Measurements from ENCODE around the gene APCS. TPM values are rescaled to one million over a fixed set of nuclear protein-coding genes. Genes with fewer than 3 reads are reported as not detected.

Gene APCS
- 1,727 TPM for total RNA-seq

- DNase-seq (ENCODE audit: low spot score) = peak; percentile 91
These were observed at the start of gene APCS for GRCh38 chr1:159587461-159587951. Gene APCS (plus strand): TSS chr1:159587826. CDS start chr1:159587922, 96 bp downstream.

GRCh38 chr1:159548126-159548525 is 39.5 kb upstream of the APCS start:
- no peak for ATAC-seq

More at GRCh38 chr1:159587461-159587951, at the start of gene APCS:
- peak; percentile 73 for ATAC-seq

GRCh38 chr1:159554261-159554660 is 33.4 kb upstream of the APCS start:
- no peak for DNase-seq (ENCODE audit: low spot score)
- no peak for ATAC-seq

More at GRCh38 chr1:159548126-159548525, 39.5 kb upstream of the APCS start:
- DNase-seq (ENCODE audit: low spot score) = no peak

GRCh38 chr1:159554696-159555095 is 32.9 kb upstream of the APCS start:
- ATAC-seq (no peak), DNase-seq (ENCODE audit: low spot score) (no peak)

GRCh38 chr1:159556931-159557369 is 30.7 kb upstream of the APCS start:
- peak; percentile 84 for ATAC-seq
- DNase-seq (ENCODE audit: low spot score) = peak; percentile 88

- ATAC-seq (peak; percentile 47), DNase-seq (ENCODE audit: low spot score) (peak; percentile 60)
These were observed 27.0 kb upstream of the APCS start for GRCh38 chr1:159560599-159560998.

- DNase-seq (ENCODE audit: low spot score) = no peak
- ATAC-seq = peak; percentile 6
These were observed 26.1 kb upstream of the APCS start for GRCh38 chr1:159561497-159561896.

- no peak for DNase-seq (ENCODE audit: low spot score)
- peak; percentile 63 for ATAC-seq
These were observed 24.9 kb upstream of the APCS start for GRCh38 chr1:159562680-159563079.

GRCh38 chr1:159577446-159577845 is 10.2 kb upstream of the APCS start:
- ATAC-seq = no peak
- no peak for DNase-seq (ENCODE audit: low spot score)

- DNase-seq (ENCODE audit: low spot score) = no peak
- peak; percentile 5 for ATAC-seq
These were observed 7.3 kb upstream of the APCS start for GRCh38 chr1:159580340-159580739.

- no peak for DNase-seq (ENCODE audit: low spot score)
- ATAC-seq = peak; percentile 83
These were observed 6.2 kb upstream of the APCS start for GRCh38 chr1:159581422-159581821.

GRCh38 chr1:159584536-159584935 is 3.1 kb upstream of the APCS start:
- DNase-seq (ENCODE audit: low spot score) (no peak), ATAC-seq (no peak)

- DNase-seq (ENCODE audit: low spot score) (no peak), ATAC-seq (no peak)
These were observed 4.4 kb downstream of the APCS start for GRCh38 chr1:159591981-159592380.

GRCh38 chr1:159594625-159595405 is 7.2 kb downstream of the APCS start:
- ATAC-seq = peak; percentile 1
- DNase-seq (ENCODE audit: low spot score) = no peak

- peak; percentile 23 for ATAC-seq
- no peak for DNase-seq (ENCODE audit: low spot score)
These were observed 10.6 kb downstream of the APCS start for GRCh38 chr1:159598196-159598595.

GRCh38 chr1:159600894-159601293 is 13.3 kb downstream of the APCS start:
- no peak for ATAC-seq
- no peak for DNase-seq (ENCODE audit: low spot score)

GRCh38 chr1:159602501-159602999 is 14.9 kb downstream of the APCS start:
- ATAC-seq (no peak), DNase-seq (ENCODE audit: low spot score) (no peak)

- ATAC-seq = no peak
- DNase-seq (ENCODE audit: low spot score) = no peak
These were observed 24.7 kb downstream of the APCS start for GRCh38 chr1:159612211-159612885.

- ATAC-seq = no peak
- DNase-seq (ENCODE audit: low spot score) = no peak
These were observed 45.3 kb downstream of the APCS start for GRCh38 chr1:159632922-159633321.
